SU-DHL-6 (cell line): ENCODE measurements around the gene RBFOX2.

Experiments used
- CTCF ChIP-seq: fragments of 200-600 bp; sonication (generic); IDR thresholded peaks from one replicate; pipeline ENCODE4 v1.5.1; 2017; ENCODE audit warnings: antibody characterized with exemption, mild to moderate bottlenecking, low read length, moderate library complexity; ENCODE audit not compliant: insufficient read depth, poor library complexity, severe bottlenecking
- EZH2phosphoT487 ChIP-seq: fragments of 200-600 bp; sonication (generic), shearing (Covaris generic); conservative IDR thresholded peaks from 2 replicates; pipeline ENCODE4 v1.6.1; 2018; ENCODE audit warnings: mild to moderate bottlenecking, antibody characterized with exemption, low read length, moderate library complexity, mixed read lengths

GRCh38 chr22:36064358-36064757 lies 35.7 kb upstream of the RBFOX2 start:
- TF ChIP-seq CTCF (no peak), EZH2phosphoT487 (no peak)
